ENCODE results near the gene NRXN3.

The NRXN3 gene

DNA sequence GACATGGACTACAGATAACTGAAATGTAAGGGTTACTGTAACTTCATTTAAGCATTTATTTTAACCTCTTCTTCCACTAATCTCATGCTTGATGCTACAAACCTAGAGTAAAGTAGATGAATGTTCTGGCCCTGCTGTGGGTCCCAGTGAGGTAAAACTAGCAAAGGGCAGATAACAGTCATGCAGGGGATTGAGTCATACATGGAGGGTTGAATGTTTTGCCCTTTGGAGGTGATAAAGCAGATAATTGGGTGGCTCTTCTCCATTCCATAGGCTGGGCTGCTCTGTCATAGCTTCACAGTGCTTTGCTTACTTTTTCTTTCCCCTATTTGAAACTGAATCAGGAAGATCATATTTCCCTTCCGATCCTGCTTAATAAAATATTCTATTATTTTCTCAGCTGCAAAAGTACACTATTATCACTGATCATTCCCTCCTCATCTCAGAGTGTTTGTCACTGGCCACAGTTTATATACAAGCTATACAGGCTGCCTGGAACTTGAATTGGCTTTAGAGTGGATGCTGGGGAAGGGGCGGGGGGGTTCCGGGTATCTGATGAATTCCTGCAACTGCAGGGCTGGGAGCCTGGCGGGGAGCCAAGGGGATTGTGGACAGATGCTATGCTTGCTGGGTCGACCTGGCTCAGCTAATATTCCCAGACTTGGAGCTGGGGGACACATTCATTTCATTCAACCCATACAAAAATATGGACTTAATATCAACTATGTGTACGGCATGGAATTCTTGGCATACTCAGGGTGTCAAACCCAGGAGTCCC lies 235.1 kb downstream of the NRXN3 start:
- DNase-seq (ENCODE audit: low read depth), result no peak
- TF ChIP-seq, protein P1, sequence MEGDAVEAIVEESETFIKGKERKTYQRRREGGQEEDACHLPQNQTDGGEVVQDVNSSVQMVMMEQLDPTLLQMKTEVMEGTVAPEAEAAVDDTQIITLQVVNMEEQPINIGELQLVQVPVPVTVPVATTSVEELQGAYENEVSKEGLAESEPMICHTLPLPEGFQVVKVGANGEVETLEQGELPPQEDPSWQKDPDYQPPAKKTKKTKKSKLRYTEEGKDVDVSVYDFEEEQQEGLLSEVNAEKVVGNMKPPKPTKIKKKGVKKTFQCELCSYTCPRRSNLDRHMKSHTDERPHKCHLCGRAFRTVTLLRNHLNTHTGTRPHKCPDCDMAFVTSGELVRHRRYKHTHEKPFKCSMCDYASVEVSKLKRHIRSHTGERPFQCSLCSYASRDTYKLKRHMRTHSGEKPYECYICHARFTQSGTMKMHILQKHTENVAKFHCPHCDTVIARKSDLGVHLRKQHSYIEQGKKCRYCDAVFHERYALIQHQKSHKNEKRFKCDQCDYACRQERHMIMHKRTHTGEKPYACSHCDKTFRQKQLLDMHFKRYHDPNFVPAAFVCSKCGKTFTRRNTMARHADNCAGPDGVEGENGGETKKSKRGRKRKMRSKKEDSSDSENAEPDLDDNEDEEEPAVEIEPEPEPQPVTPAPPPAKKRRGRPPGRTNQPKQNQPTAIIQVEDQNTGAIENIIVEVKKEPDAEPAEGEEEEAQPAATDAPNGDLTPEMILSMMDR (conservative IDR thresholded peaks at IDR 0.05; ENCODE audit: low read depth, low read length), result no peak
- H3K4me3 ChIP-seq (ENCODE audit: low read length), result no peak overlapping the region

DNA sequence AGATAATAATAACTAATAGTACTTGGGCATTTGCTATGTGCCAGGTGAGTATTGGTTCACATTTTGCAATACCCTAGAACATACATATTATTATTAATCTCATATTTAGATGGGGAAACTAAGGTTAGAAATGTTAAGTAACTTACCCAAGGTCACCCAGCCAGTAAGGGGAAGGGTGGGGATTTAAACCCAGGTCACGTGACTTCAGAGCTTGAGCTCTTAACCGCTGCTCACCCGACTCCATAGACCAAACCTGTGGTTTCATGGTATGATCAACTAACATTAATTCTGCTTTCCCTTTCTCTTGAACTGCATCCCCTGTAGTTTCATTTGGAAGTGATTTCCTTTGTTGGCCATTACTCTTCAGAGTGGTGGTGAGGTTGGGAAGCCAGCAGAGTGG lies 242.3 kb downstream of the NRXN3 start:
- no peak for DNase-seq (ENCODE audit: low read depth)
- TF ChIP-seq, protein P1 (conservative IDR thresholded peaks at IDR 0.05; ENCODE audit: low read depth, low read length), result no peak
- no peak overlapping the region for H3K4me3 ChIP-seq (ENCODE audit: low read length)

DNA sequence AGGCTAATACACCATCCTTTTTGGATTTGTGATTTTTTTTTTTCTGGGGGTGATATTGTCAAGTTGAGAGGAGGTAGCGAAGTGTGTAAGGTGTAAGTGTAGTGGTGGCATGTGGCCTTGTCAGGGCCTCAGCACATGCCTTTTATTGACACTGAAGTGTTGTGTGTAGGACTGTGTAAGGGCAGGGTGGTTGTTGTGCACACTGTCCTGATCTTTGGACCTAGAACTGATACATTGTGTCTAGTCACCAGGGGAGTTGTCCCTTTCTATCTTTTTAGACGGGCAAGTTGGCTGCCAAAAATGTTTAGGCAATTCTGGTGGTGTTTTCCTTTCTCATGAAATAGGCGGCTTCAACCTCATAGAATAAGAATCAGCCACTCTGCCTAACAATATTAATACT lies 244.0 kb downstream of the NRXN3 start:
- TF ChIP-seq, protein P1 (conservative IDR thresholded peaks at IDR 0.05; ENCODE audit: low read depth, low read length), result no peak
- no peak overlapping the region for H3K4me3 ChIP-seq (ENCODE audit: low read length)

DNA sequence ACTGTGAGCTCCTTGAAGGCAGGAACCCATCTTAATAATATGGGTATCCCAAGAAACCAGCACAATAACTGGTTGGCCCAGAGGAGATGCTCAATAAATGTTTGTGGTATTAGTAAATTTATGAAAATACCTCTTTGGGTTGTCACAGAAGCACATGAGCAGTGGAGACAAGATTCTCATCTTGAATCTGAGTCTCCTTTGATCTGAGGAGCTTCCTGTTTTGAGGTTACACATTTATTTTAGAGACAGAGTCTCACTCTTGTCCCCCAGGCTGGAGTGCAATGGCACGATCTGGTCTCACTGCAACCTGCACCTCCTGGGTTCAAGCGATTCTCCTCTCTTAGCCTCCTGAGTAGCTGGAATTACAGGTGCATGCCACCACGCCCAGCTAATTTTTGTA lies 247.4 kb downstream of the NRXN3 start:
- TF ChIP-seq, protein P1 (conservative IDR thresholded peaks at IDR 0.05; ENCODE audit: low read depth, low read length), result no peak
- DNase-seq (ENCODE audit: low read depth), result no peak
- H3K4me3 ChIP-seq (ENCODE audit: low read length), result no peak overlapping the region

More for the DNA sequence above, 244.0 kb downstream of the NRXN3 start:
- no peak for DNase-seq (ENCODE audit: low read depth)

DNA sequence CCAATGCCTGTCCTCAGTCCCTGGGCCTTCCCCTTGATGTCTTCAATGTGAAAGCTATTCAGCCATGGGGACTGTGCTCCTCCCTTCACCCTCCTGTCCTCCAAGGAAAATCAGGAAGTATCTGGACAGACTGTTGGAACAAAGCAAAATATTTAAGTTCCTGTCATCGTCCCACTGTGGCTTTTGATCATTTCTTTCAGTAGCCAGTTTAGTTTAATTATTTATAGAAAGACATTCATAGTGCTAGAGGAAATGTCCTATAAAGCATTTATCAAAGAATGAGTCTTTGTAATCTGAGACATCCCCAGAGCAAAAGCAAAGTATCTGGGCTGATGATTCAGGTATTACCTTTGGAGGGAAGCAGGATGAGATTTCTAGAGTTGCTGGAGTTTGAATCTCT lies 254.1 kb downstream of the NRXN3 start:
- no peak for DNase-seq (ENCODE audit: low read depth)
- TF ChIP-seq, protein P1 (conservative IDR thresholded peaks at IDR 0.05; ENCODE audit: low read depth, low read length), result no peak

DNA sequence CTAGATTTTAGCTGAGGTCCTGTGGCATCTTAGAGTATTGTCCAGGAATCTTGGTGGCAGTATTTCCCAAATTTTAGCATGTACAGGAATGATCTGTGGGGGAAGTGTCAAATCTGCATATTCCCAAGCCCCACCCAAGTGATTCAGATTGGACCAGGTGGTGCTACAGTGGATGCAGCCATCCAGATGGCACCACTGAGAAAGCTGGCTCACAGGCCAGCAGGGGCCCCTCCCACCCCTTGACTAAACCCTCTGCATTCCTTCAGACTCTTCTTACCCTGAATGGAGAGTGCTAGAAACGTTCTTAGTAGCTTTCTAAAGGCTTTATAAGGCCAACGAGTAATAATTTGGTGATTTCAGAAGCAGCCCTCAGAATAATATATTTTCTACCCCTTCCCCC lies 255.2 kb downstream of the NRXN3 start:
- no peak for DNase-seq (ENCODE audit: low read depth)
- TF ChIP-seq, protein P1 (conservative IDR thresholded peaks at IDR 0.05; ENCODE audit: low read depth, low read length), result no peak
- H3K4me3 ChIP-seq (ENCODE audit: low read length), result no peak overlapping the region

More for the DNA sequence above, 254.1 kb downstream of the NRXN3 start:
- H3K4me3 ChIP-seq (ENCODE audit: low read length), result no peak overlapping the region

DNA sequence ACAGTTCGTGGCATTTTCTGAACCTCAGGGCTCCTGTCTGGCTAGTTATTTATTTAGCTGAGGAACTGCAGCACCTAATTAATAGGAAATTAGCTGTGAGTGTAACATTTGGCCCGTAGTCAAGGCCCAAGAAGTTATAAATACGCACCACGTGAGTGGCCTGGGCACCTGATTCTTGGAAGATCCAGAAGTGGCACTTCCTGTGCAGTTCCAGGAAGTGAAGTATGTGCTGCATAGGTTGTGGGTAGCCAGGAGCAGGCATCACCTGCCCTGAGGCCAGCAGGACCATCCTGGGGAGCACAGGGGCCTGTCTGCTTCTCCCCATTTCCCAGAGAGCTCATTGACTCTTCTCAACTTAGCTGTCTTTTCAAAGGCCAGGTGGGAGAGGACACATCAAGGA lies 255.6 kb downstream of the NRXN3 start:
- TF ChIP-seq, protein P1 (conservative IDR thresholded peaks at IDR 0.05; ENCODE audit: low read depth, low read length), result no peak
- no peak overlapping the region for H3K4me3 ChIP-seq (ENCODE audit: low read length)
- no peak for DNase-seq (ENCODE audit: low read depth)
